Hematopoietic multipotent progenitor cell treated with erythropoietin and hydrocortisone succinate and interleukin-3 and kit ligand, for 6 days (in vitro differentiated cells): ENCODE results near the gene AATK.
A peak's percentile ranks its signal among the peaks of the same experiment; 100 is the strongest.
"Not testable (repeated sequence)": the region's sequence is repeated elsewhere in the genome, so short reads cannot be mapped to it uniquely, and the experiment has no call there.

Source experiments
- DNase-seq: peaks from one replicate; pipeline ENCODE4 v3.0.0-alpha.2; 2015

AATK gene

DNA sequence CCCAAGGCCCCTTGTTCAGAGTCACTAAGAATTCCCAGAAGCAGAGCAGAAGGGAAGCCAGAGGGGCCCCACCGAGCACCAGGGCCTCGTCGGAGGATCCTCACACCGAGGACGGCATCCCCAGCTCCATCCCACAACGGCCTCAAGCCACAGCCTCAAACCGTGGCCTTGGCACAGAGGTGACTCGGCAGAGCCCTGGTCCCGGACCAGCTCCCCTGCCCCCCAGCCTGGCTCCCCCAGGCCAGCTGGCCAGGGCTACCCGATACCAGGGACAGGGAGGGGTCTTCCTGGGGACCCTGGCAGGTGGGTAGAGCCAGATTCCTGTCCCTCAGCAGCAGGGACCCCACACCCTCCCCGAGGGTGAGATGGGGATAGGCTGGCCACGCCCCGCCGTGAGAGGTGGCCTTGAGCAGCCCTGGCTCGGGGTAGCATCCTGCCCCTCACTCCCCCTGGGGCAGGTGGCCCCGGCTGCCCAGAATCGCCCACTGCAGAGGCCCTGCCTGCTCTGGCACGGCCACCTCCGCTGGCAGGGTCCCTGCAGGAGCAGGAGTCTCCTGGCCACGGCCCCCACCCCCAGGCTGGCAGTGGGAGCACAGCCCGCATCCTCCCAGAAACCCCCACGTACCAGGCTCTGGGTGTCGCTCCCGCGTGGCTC lies 6.3 kb downstream of the AATK start:
- no peak for DNase-seq

DNA sequence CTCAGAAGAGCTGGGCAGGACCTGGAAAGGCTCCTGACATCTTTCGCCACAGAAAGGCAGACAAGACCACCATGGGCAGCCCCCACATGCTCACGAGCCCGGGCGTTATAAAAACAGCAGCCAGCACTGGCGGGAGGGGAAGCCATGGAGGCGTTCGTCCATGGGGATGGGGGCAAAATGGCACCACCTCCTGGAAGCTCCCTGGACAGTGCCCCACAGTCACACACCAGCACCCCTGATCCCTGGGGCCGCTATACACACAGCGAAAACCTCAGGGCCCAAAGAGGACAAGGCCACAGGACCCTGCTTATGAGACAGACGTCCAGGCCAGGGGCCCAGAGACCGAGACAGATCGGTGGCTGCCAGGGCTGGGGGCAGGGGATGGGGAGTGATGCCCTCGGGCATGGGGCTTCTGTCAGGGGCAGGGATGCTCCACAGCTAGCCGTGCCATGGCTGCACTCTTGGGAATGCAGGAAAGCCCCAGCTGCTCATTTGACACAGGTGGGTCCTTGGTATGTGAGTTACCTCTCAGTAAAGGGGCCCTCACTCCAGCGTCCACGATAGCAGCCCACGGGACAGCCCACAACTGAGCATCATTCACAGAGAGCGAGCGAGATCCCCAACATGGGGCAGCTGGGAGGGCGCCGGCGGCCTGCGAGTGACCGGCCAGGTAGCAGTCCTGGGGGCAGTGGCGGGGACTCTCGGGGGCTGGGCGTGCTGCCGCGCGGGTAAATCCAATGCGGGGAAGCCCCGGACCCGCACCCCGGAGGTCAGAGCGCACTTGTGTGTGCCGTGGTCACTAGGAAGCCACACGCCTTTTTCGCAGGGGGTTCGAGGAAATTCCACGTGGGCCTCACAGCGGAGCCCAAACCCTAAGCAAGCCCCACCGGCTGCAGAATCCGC lies 7.1 kb downstream of the AATK start:
- DNase-seq = no peak

DNA sequence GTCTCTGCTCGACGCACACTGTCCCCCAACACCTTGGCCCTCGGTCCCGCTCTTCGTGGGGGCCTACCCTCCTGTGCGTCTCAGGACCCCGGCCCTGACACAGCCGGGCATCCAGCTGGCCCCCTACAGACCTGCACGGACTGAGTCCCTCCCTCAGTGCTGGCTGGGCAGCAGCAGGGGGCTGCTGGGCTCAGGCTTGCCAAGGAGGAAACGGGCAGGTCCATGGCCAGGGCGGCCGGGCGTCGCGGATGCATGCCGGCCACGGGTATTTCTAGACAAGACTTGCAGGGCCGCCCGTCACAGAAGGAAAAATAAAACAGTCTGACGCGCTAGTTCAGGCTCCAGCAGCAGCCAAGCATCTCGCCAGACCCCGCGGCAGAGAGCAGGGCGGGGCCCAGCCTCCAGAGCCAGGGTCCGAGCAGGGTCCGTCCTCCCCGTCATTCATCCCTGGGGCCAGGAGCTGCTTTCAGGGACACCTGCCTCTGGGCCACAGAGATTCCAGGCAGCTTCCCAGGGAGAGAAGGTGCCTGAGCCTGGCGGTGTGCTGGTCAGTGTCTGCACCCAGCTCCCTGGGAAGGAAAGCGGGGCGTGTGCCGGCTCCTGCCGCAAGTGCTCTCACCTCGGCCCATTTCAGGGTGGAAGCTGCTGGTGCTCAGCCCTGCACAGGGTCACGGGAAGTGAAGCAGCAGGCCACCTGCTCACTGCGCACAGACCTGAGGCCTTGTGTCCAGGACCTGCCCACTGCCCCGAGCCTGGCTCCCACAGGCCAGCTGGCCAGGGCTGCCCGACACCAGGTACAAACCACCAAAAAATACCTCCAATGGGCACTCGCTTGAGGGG lies 8.0 kb downstream of the AATK start:
- no peak for DNase-seq

DNA sequence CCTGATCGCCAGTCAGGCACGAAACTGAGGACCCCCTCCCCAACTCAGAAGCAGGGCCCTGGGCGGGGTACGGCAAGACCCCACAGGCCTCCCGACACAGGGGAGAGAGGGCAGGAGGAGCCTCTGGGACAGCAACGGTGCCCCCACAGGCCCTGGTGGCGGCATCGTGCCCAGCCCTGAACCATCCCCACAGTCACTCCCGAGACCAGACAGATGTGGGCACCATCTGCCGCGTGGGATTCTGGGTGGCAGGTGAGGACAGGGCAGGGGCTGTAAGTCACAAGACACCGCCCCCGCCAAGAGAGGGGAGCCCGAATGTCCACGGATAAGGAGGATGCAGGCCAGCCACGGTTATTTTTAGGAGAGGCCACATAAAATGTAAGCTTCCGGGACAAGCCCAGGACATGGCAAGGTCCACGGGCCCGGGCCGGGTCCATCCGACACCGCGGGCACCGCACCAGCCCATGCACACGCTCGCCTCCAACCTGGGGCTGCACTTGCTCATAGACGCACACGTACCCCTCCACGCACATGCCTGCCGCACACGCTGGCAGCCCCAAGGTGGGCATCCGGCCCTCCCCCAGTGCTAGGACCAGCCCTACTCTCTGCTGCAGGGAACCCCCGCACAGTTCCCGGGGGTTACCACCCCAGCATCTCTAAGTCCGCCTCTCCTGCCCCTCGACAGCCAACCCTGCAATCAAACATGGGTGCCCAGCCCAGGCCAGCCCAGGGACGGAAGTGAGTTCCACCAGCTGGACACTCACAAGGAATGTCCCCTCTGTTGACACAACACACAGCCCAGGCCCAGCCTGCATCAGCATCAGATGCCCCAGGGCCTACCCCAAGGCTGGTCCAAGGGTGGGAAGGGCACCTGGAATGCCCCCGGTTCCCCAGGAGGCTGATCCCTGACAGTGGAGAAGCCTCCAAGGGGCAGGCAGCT lies 8.9 kb downstream of the AATK start:
- DNase-seq = no peak

DNA sequence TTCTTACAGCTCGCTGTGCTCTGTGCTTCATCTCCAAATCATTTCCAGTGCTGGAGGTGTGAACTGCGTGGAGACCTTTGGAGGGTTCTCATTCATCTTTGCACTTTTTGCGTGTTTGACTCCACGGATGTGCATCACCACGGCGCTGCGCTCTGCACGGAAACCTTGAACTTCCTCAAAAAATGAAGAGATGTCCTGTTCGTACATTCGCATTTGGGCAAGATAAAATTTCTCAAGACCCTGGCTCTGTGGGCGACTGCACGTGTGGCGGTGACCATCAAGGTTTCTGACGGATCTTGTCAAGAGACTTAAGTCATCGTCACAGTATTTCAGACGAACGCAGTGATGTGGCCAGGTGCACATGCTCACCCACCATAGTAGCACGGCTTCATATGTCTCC lies 11.1 kb downstream of the AATK start:
- DNase-seq = no peak

DNA sequence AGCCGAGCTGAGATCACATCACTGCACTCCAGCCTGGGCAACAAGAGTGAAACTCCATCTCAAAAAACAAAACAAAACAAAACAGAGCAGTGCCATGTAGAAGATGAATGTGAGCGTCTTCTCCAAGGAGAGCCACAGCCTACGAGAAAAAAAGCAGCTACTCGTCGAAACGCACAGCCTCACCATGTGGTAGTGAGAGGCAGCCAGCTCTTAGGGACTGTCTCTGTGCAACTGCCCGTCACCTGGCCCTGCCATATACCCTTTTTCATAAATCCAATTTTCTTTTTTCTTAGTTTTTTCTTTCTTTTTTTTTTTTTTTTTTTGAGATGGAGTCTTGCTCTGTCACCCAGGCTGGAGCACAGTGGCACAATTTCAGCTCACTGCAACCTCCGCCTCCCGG lies 12.0 kb downstream of the AATK start:
- not testable (repeated sequence) for DNase-seq

DNA sequence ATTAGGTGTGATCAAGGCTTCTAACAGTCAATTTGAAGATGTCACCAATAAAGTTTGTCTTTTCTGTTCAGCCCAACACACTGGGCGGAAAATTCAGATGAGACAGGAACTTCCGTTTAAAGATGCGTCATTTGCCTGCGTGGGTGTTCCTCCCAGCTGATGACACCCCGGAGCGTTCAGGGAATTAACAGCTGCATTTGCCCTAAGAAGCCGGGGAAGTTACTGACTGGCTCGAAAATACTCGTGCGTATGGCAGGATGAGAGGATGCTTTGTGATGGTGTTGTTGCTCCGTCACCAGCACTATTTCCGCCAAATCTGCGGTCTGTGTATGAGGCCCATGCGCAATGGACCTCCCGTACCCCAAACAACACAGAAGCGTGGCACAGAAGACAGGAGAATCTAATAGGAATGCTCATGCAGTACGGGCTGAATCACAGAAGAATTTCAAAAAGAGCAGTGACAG lies 12.6 kb downstream of the AATK start:
- DNase-seq = no peak

DNA sequence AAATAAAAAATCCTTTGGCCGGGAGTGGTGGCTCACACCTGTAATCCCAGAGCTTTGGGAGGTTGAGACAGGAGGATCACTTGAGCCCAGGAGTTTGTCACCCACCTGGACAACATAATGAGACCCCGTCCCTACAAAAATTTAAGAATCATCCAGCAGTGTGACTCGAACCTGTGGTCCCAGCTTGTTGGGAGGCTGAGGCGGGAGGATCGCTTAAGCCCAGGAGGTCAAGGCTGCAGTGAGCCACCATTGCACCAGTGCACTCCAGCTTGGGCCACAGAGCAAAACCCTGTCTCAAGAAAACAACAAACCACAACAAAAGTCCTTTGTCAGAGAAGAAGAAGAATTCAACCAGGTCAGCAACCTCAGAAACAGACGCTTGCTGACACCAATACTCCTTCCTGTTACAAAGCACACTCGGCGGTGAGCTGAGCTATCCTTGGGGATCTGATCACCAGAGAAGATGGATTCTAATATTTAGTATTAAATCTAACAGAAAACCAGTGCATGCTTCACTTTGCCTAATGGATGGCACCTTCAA lies 13.7 kb downstream of the AATK start:
- DNase-seq = no peak

DNA sequence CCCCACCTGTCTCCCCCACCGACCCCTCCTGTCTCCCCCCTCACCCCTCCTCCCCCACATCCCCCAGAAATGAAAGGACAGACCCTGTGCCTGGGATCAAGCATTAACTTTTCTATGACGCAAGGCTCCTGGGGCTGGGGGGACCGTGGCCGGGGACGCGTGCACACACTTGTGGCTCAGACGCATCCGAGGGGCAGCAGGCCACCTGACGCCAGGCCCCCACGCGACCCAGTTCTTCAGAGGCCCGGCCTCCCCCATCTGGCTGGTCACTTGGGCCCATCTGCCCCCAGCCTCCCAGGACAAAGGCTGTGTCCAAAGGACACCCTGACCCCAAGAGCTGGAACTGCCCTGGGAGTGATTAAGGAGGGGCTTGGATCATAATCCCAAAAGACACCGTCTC lies 14.7 kb downstream of the AATK start:
- DNase-seq = no peak

DNA sequence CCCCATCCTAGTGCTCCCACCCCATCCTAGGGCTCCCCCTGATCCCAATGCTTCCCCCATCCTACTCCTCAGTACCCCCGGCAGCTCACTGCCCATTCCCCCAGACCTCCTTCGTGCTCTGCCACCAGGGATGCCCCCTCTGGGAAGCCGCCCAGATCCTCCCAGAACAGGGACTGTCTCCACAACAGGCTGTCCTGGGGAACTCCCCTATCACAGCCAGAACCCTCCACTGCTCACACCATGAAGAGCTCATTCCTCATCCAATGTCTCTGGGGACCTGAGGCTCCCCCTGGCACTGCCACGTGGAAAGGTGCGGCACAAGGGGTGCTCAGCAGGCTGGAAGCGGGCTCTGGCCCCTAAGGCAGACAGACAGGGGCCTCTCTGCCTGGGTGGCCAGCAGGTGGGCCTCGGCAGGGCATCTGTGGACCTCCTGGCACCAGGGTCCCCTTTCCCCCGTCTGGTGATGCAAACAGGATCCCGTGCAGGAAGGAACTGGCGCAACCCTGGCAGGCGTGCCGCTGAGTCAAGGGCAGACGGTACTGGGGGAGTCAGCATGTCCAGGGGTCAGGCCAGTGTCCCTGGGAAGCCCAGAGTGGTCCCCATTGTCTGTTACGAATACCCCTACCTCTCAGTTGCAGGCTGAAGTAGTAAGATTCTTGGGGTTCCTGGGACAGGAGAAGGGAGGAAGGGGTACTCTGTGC lies 15.5 kb downstream of the AATK start:
- DNase-seq = peak; percentile 24

DNA sequence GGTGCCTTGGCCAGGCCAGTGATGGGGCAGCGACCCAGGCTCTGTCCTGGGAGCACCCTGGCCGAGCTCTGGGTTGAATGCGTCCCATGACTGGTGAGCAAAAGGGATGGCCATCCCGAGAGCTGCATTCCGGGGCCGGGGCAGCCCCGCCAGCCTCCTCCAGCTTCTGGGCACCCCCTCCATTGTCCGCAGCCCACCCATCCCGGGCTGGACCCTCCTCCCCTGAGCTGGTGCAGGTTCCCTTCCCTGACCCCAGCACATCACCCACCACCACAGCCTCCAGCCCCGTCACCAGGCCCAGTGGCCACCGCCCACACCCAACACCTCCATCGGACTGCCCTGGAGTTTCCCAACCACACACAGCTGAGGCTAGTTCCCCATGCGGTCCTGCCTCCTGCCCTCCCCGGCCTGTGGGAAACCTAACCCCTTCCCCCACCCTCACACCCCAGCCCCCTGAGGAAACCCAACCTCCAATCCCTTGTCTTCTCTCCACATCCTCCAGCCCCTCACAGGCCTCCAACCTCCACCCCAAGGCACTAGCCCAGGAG lies 17.0 kb downstream of the AATK start:
- peak; percentile 23 for DNase-seq

DNA sequence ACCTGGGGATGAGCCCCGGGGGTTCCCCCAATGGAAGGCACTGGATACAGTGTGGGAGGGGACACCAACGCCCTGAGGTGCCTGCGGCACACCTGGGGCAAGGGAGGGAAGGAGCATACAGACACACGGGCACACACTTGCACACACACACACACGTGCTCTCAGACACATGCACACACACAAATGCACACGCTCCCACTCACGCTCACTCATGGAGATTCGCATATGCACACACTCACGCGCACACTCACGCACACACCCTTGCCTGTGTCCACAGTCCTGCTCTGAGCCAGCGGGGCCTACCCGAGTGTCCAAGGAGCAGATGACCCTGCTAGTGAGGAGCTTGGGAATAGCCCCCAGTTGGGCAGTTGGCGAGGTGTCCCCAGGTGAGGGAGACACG lies 17.4 kb downstream of the AATK start:
- no peak for DNase-seq

DNA sequence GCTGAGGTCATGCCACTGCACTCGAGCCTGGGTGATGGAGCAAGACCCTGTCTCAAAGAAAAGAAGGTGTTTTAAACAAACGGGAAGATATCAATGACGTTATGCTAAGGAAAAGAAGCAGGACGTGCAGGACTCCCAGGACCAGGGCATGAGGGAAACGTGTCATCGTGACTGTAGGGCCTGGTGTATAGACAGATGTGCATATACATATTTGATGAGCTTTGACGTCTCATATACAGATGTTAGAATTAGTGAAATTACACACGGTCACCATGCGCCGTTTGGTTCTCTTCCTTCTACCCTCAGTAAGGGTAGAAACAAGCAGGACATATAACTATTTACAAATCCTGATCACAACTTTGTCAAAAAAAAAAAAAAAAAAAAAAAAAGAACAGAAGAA lies 18.3 kb downstream of the AATK start:
- DNase-seq = no peak

DNA sequence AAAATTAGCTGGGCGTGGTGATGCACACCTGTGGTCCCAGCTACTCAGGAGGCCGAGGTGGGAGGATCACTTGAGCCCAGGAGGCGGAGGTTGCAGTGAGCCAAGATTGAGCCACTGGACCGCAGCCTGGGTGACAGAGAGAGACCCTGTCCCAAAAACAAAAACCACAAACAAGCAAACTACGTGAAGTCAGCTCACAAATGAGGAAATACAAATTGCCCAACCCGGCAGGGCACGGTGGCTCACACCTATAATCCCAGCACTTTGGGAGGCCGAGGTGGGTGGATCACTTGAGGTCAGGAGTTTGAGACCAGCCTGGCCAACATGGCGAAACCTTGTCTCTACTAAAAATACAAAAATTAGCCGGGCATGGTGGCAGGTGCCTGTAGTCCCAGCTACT lies 19.8 kb downstream of the AATK start:
- not testable (repeated sequence) for DNase-seq

DNA sequence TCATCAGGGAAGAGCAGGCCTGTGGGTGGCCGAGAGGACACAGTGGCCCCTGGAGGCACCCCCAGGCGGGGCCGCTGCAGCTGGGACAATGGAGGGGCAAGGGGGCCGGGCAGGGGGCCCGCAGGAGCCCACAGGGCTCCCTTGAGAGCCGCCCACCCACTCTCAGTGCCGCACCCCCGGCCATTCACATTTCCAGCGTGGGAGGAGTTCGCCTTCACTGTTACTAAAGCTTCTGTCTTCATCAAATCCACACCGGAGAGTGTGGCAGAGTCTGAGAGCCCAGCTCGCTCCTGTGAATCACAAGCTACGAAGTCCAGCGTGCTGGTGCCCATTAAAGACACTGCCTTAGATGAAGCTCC lies 21.6 kb downstream of the AATK start:
- no peak for DNase-seq

DNA sequence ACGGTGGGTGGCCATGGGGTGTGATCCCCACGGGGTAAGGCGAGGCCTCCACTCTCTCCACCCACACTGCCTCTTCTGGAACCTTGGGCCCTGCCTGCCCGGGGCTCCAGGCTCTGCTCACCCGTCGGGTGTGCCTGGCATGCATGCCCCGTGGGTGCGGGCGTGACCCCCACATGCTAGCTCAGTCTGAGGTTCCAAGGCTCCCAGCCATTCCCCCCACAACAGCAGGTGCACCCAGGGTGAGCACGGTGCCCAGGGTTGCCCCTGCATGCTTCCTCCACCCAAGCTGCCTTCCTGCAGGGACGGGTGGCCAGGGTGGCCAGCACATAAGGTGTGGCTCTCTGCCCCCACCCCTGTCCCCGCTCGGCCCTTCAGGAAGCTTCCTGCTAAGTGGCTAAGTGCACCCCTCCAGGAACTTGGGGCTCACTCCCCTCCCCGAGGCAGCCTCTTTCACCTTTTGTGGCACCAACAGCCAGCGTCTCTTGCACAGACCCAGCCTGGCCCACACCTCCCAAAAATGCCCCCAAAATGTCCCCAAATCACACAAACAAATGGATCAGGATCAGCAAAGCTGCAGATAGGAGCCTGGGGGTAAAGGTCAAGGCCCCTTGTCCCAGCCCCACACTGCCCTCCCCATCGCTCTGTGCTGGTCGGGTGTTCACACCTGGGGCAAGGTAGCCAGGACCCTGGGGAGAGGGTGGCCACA lies 22.2 kb downstream of the AATK start:
- DNase-seq = no peak

DNA sequence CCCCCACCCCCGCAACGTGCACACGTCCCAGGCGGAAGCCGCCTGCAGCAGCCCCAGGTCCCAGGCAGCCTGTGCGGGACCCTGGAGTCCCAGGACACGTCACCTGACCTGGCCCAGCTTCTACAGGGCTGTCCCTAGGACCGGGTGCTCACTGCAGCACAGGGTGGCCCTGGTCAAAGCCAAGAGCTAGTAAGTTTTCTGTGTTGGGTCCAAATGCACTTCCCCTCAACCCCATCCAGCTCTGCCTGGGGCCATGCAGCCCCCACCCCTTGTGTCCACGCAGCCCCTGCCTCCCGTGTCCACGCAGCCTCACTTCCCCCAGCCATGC lies 22.9 kb downstream of the AATK start:
- DNase-seq = no peak

DNA sequence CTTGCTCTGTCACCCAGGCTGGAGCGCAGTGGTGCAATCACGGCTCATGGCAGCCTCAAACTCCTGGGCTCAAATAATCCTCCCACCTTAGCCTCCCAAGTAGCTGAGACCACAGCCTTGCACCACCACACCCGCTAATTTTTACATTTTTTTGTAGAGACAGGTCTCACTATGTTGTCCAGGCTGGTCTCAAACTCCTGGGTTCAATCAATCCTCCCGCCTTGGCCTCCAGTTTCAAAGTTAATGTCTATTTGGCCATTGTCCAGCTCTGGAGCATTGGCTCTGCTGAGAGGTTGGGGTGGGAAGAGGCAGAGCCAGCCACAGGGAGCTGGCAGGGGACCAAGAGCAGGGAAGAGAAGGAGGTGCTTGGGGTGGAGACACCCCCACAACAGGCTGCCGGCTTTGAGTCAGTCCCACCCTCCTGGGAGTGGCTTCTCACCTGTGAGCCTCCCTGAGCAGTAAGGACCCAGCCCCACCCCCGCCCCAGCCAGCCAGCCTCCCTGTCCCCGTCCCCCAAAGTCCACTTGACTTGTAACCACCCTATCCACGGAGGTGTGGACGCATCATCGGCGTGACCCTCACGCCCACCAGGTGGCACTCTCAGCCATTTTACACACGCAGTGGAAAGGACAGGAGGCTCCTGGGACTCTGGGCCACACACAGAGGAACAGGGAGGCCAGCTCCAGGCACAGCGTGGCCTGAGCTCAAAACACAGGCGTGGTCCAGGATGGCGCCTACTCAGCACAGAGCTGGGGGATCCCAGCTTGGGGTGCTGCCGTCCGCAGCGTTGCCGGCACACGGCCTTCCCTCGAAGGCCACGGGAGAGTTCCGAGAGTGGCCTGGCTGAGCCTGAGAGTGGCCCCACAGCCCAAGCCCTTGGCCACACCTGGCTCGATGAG lies 23.5 kb downstream of the AATK start:
- DNase-seq = peak; percentile 84

DNA sequence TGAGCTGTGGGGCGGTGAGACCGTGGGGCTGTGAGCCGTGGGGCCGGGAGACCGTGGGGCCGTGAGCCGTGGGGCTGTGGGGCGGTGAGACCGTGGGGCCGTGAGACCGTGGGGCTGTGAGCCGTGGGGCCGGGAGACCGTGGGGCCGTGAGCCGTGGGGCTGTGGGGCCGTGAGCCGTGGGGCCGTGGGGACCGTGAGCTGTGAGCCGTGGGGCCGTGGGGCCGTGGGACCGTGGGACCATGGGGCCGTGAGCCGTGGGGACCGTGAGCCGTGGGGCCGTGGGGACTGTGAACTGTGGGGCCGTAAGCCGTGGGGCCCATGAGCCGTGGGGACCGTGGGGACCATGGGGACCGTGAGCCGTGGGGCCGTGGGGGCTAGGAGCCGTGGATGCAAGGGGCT lies 25.3 kb downstream of the AATK start:
- no peak for DNase-seq

DNA sequence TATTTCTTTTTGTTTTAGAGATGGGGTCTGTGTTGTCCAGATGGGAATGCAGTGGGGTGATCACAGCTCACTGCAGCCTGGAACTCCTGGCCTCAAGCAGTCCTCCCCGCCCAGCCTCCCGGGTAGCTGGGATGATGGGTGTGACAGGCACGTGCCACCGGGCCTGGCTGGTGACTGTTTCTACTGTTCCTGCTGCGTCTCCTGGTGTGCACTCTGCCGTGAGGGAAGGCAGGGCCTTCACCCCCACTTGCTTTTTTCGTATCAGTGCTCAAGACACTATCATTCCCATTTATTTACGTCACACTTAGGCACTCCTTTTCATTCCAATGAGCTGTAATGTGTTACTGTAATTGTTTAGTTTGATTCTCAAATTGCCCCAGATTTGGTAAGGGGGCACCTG lies 26.0 kb downstream of the AATK start:
- DNase-seq = no peak
